Keratinocyte (primary cell): ENCODE data around the gene ANO9. TPM values are rescaled to one million over a fixed set of nuclear protein-coding genes. Genes with fewer than 3 reads are reported as not detected.

Experiments used
- DNase-seq: peaks from one replicate; pipeline ENCODE4 v3.0.0-alpha.2; 2011; ENCODE audit warnings: low read depth, missing footprints, low spot score
- FAIRE-seq: peaks from 2 replicates; lab custom pipeline; 2011; peaks lifted over from hg19 to GRCh38; lab: Jason Lieb, UNC
- H2AFZ ChIP-seq: 2 replicates; pipeline ENCODE4 v1.6.0; 2012; ENCODE audit warnings: low read length, control low read depth, inconsistent platforms; ENCODE audit not compliant: control insufficient read depth
- H3K27ac ChIP-seq: 2 replicates; pipeline ENCODE4 v1.5.1; 2011; ENCODE audit warnings: low read length; ENCODE audit not compliant: control insufficient read depth, insufficient read depth
- H3K27me3 ChIP-seq: 3 replicates; pipeline ENCODE4 v1.6.0; 2011; ENCODE audit warnings: low read length; ENCODE audit not compliant: control insufficient read depth, insufficient read depth; ENCODE audit errors: extremely low read depth
- H3K36me3 ChIP-seq, 2 experiments: 2 replicates in 1 of 2; 3 replicates in 1 of 2; pipeline ENCODE4 v1.5.1; 2011; ENCODE audit warnings: low read length in 2 of 2, mild to moderate bottlenecking in 1 of 2; ENCODE audit not compliant: control insufficient read depth in 2 of 2, insufficient read depth in 2 of 2; ENCODE audit errors: extremely low read depth in 1 of 2
- H3K4me1 ChIP-seq: 3 replicates; pipeline ENCODE4 v1.5.1; 2011; ENCODE audit warnings: low read length; ENCODE audit not compliant: control insufficient read depth, insufficient read depth; ENCODE audit errors: extremely low read depth
- H3K4me2 ChIP-seq: 3 replicates; pipeline ENCODE4 v1.6.0; 2011; ENCODE audit warnings: low read depth, low read length; ENCODE audit not compliant: control insufficient read depth, insufficient read depth; ENCODE audit errors: extremely low read depth
- H3K4me3 ChIP-seq, 3 experiments: fragments of 200-600 bp in 1 of 3; sonication (generic) in 1 of 3; 2 replicates in 2 of 3; 3 replicates in 1 of 3; pipeline ENCODE4 v1.5.1; 2011 to 2016; ENCODE audit warnings: low read length in 3 of 3, mild to moderate bottlenecking in 3 of 3, control low read depth in 2 of 3, inconsistent platforms in 1 of 3, low read depth in 1 of 3, mixed read lengths in 1 of 3, mixed run types in 1 of 3, moderate library complexity in 1 of 3; ENCODE audit not compliant: control insufficient read depth in 2 of 3, insufficient read depth in 2 of 3; ENCODE audit errors: extremely low read depth in 1 of 3
- H3K79me2 ChIP-seq: 2 replicates; pipeline ENCODE4 v1.6.0; 2012; ENCODE audit warnings: low read length; ENCODE audit not compliant: control insufficient read depth, insufficient read depth
- H3K9ac ChIP-seq: 3 replicates; pipeline ENCODE4 v1.6.0; 2011; ENCODE audit warnings: low read length; ENCODE audit not compliant: control insufficient read depth, insufficient read depth; ENCODE audit errors: extremely low read depth
- H3K9me1 ChIP-seq: 3 replicates; pipeline ENCODE4 v1.6.0; 2011; ENCODE audit warnings: low read length; ENCODE audit not compliant: control insufficient read depth, insufficient read depth; ENCODE audit errors: extremely low read depth
- H3K9me3 ChIP-seq: 2 replicates; pipeline ENCODE4 v1.5.1; 2012; ENCODE audit warnings: low read depth, low read length; ENCODE audit not compliant: control insufficient read depth
- H4K20me1 ChIP-seq: 3 replicates; pipeline ENCODE4 v1.6.0; 2011; ENCODE audit warnings: low read length; ENCODE audit not compliant: control insufficient read depth, insufficient read depth; ENCODE audit errors: extremely low read depth
- EZH2 ChIP-seq: IDR thresholded peaks from one replicate; pipeline ENCODE4 v1.6.1; 2012; ENCODE audit warnings: inconsistent platforms, mild to moderate bottlenecking, low read length, moderate library complexity
- dilution Hi-C: fragments of 300-500 bp; cut with MboI; formaldehyde crosslinking; loops from one replicate; pipeline ENCODE4 v1.7.0; 2020; ENCODE audit warnings: low sequenced_read_pairs; ENCODE audit not compliant: extremely low pct_ligation_motif_present
- polyA plus RNA-seq, 5 experiments: library from polyadenylated mRNA; depleted of rRNA in 3 of 5; stranded (reverse) in 3 of 5; stranded (forward) in 1 of 5; unstranded in 1 of 5; fragments of >200 nt; gene quantifications; 1 replicate in 1 of 5; 2 replicates in 3 of 5; 3 replicates in 1 of 5; pipeline versions ENCODE4 v1.2.1 to v1.2.3, GENCODE V29; 2011 to 2012; ENCODE audit warnings: missing spikeins in 2 of 5, low read depth in 1 of 5, low replicate concordance in 1 of 5
- TF ChIP-seq, protein P1 (sequence below), 3 experiments: IDR thresholded peaks in 1 of 3; conservative IDR thresholded peaks in 1 of 3; optimal IDR thresholded peaks in 1 of 3; 2 replicates in 2 of 3; 3 replicates in 1 of 3; pipeline versions ENCODE3 to v1.5.1; 2011; ENCODE audit warnings: low read length in 3 of 3, mild to moderate bottlenecking in 3 of 3, moderate library complexity in 2 of 3, control low read depth in 1 of 3, inconsistent platforms in 1 of 3; ENCODE audit not compliant: insufficient read depth in 2 of 3; ENCODE audit errors: extremely low read depth in 1 of 3

ANO9 gene
- polyA plus RNA-seq, 1 donor (not counting 4 experiments of a cell fraction or from before 2014, with no cell fraction given) = 16.1 TPM

GRCh38 chr11:372809-373715, 68.7 kb downstream of the ANO9 start:
- dilution Hi-C loops = no loop called here
- FAIRE-seq (no peak), DNase-seq (no peak)
- H3K27ac ChIP-seq = no peak overlapping the region
- TF ChIP-seq EZH2 = no peak
- TF ChIP-seq, protein P1, sequence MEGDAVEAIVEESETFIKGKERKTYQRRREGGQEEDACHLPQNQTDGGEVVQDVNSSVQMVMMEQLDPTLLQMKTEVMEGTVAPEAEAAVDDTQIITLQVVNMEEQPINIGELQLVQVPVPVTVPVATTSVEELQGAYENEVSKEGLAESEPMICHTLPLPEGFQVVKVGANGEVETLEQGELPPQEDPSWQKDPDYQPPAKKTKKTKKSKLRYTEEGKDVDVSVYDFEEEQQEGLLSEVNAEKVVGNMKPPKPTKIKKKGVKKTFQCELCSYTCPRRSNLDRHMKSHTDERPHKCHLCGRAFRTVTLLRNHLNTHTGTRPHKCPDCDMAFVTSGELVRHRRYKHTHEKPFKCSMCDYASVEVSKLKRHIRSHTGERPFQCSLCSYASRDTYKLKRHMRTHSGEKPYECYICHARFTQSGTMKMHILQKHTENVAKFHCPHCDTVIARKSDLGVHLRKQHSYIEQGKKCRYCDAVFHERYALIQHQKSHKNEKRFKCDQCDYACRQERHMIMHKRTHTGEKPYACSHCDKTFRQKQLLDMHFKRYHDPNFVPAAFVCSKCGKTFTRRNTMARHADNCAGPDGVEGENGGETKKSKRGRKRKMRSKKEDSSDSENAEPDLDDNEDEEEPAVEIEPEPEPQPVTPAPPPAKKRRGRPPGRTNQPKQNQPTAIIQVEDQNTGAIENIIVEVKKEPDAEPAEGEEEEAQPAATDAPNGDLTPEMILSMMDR (optimal IDR thresholded peaks at IDR 0.05 in 1 of 3, IDR thresholded peaks at IDR 0.05 in 1 of 3, conservative IDR thresholded peaks at IDR 0.05 in 1 of 3; ENCODE audit: extremely low read depth in 1 of 3, insufficient read depth in 2 of 3, low read length in 3 of 3) = no peak
- no peaks in the 10 kb centered on the region for H3K79me2 ChIP-seq
- H3K4me3 ChIP-seq = no peak overlapping the region
- peaks cover 9% of the 10 kb centered on the region for H3K4me1 ChIP-seq
- no peak overlapping the region for H3K4me2 ChIP-seq
- peaks cover 36% of the 10 kb centered on the region for H3K27me3 ChIP-seq
- H3K9me1 ChIP-seq = no peaks in the 10 kb centered on the region
- no peaks in the 10 kb centered on the region for H4K20me1 ChIP-seq
- H3K9me3 ChIP-seq = no peaks in the 10 kb centered on the region
- H3K9ac ChIP-seq = no peak overlapping the region
- no peak overlapping the region for H2AFZ ChIP-seq
- H3K36me3 ChIP-seq = peaks cover 0 to 3% of the 10 kb centered on the region in 2 experiments

DNA sequence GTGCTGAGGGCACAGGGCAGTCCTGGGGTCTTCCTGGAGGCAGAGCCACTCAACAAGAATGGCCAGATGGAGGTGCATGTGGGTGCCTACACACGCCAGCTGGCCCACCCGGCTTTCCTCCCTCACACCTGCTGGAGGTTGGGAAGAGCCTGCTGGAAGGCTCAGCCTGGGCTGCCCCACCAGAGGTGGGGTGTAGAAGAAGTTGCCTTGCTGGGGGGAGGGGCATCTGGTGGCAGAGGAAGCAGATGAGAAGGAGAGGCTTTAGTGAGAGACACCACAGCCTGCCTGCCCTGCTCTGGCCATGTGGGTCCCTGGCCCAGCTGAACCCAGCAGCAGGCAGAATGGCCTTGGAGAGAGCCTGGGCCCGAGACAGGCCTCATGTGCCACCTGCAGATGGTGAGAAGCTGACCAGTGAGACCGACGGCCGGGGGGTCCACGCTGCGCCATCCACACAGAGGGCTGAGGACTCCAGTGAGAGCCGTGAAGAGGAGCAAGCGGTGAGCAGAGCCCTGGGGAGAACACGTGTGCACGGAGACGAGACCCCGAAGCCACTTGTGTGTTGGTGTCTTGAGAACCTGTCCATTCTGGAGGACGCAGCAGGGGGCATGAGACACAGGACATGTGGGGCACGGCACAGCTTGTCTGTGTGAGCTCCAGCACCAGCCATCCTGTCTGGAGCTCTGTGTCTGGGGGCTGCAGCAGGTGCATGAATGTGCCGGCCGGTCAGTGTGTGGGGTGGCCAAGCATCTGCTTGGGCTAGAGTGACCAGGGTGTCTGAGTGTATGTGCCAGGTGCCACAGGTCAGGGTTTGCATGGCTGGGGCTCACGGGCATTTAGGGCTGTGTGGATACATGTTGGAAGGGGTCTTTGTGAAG, 69.9 kb downstream of the ANO9 start:
- Histone ChIP-seq H3K9me1 (no peaks in the 10 kb centered on the region), H4K20me1 (no peaks in the 10 kb centered on the region), H3K79me2 (no peaks in the 10 kb centered on the region), H3K36me3 (peaks cover 0 to 3% of the 10 kb centered on the region in 2 experiments), H3K27me3 (peaks cover 47% of the 10 kb centered on the region), H3K4me1 (peaks cover 9% of the 10 kb centered on the region), H2AFZ (no peak overlapping the region), H3K9me3 (no peaks in the 10 kb centered on the region), H3K4me2 (no peak overlapping the region), H3K4me3 (no peak overlapping the region), H3K9ac (no peak overlapping the region), H3K27ac (no peak overlapping the region)
- TF ChIP-seq, protein P1 (optimal IDR thresholded peaks at IDR 0.05 in 1 of 3, IDR thresholded peaks at IDR 0.05 in 1 of 3, conservative IDR thresholded peaks at IDR 0.05 in 1 of 3; ENCODE audit: extremely low read depth in 1 of 3, insufficient read depth in 2 of 3, low read length in 3 of 3) = no peak
- TF ChIP-seq EZH2 = no peak
- DNase-seq (no peak), FAIRE-seq (no peak)
- dilution Hi-C loops = no loop called here
